ENCODE data around the gene PTPN2.

GRCh38 chr18:12858991-12859390, 25.0 kb downstream of the PTPN2 start:
- TF ChIP-seq CTCF (conservative IDR thresholded peaks at IDR 0.05; ENCODE audit: low read depth, low read length) (no peak), MXI1 (IDR thresholded peaks at IDR 0.05; ENCODE audit: borderline replicate concordance, low read depth, low read length) (no peak), RAD21 (IDR thresholded peaks at IDR 0.05; ENCODE audit: low read length) (no peak), MAFK (IDR thresholded peaks at IDR 0.05; ENCODE audit: low read depth, low read length) (no peak)
